GM18526 (cell line): ENCODE data around the gene ZNF827.

Source experiments
- POLR2A ChIP-seq: IDR thresholded peaks from 3 replicates; pipeline ENCODE4 v1.6.1; 2011; ENCODE audit not compliant: insufficient read length; ENCODE audit errors: extremely low read depth

ZNF827 gene

DNA sequence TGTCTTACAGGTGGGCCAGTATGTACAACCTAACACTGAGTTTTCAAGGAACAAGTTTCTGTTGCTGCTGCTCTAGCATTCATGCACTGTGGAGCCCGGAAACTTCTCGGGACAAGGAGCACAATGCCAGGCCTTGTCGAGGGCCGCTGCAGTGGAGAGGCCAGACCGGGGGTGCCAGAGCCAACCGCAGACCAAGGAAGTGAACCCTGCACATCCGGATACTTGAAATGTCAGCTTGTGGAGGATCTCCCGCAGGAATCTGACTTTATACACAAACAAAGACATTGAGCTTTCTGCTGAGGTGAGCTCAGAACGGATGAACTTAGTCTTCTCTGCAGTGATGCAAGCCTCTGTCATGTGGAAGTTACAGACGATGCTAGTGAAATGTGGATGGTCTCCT, 99.5 kb downstream of the ZNF827 start:
- TF ChIP-seq POLR2A: no peak

DNA sequence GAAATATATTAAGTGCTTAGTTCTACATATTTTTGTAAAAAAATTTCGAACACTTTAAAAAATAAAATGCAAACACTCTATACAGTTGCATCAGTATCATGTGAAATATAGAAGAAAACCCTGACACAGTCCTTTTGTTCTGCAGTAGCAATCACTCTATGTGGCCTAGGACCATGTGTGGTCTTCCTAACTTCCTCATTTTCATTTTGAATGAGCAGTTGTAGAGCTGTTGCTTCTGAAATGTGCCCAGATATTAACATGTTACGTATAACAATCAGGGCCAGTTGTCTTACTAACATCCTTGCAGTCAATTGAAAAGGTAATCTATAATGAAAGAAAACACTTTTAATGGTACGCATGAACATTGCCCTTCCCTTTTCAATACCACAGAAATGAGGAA, 107.9 kb downstream of the ZNF827 start:
- no peak for TF ChIP-seq POLR2A

DNA sequence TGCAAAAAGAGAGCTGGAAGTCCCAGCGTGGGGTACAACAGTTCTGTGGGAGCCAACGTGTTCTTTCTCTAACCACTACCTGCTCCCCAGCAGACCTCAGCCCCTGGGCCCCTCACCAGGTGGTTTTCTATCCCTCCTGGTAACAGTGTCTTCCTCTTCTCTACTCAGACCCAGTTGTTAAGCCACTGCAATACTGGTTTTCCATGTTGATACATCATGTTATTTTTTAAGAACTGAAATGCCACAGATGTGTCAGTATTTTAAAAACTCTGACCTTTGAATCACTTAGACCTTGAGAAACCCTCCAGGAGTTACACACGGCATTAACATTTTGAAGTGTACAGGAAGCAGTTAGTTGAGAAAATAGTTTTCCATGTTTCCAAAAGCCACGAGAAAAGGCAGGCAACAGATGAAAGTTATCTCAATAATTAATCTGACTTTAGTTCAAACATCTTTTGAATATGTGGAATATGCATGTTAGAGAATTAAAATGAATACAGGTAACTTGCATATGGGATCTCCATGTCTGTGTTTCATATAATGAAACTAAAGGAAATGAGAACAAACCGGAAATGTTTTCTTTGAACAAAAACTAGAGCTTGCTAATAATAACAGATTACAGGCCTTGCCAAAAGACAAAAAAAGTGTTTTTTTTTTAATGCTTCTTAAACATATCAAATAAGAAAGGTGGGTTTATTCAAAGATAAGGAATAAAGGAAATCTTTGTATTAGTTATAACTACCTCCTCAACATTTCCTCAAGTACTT, 108.8 kb downstream of the ZNF827 start:
- TF ChIP-seq POLR2A: no peak

DNA sequence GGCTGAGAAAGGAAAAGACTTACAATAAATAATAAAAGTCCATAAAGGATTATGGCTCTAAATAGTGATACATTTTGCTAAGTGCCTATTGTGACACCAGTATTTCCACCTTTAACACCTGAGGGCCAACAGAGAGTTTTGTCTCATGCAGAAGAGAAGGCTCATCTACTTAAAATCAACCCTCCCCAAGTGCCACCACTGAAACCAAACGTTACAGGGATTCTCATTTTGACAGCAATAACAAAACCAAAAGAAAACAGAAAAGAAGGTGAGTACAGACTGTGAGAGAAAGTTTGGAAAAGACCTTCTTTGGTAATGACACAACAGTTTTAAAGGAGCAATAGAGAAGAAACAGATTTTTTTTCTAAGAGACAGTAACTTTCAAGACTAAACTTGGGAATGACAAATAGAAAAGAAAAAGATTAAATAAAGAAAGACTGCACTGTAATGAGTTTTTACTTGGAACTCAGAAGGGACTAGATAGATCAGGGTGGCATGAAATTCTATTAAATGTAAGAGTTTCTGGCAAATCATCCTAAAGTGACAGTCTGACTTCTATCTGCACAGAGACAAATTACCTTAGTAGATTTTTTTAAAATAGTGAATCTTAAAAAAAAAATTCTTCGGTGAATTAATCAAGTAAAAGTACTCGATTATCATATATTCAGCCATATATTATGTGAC, 109.7 kb downstream of the ZNF827 start:
- no peak for TF ChIP-seq POLR2A

DNA sequence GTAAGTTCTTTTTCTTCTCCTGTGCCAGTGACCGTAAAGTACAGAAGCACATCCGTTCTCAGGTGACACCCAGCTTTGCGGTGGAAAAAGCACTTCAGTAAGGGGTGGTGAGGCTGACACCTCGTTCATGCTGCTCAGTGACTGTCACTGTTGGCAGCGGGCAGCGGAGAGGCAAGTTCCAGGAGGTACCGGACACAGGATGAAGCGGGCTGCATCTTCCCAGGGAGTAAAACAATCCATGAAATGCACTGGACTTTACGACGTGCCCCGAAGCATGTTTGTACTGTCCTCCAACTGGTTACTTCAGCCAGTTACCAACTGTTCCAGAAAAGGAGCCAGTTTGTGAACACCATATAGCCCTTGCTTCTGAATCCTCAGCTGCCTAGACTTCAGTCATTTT, 110.7 kb downstream of the ZNF827 start:
- no peak for TF ChIP-seq POLR2A

DNA sequence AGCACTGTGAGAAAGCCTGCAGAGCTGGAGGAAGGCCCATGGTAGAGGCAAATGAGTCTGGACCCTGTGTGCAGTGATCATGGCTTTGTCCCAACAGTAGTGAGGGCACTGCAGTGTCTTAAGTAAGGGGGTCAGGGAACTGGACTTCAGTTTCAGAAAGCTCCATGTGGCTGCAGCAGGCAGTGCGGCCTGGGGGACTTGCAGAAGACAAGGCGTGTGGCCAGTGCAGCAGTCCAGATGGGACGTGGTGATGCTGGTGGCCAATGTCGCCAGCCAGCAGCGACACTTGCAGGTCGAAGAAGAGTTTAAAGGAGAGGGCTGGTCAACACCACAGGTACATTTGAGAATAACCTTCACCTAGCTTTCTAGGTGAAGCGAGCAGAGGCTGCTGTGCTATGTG, 113.4 kb downstream of the ZNF827 start:
- no peak for TF ChIP-seq POLR2A

DNA sequence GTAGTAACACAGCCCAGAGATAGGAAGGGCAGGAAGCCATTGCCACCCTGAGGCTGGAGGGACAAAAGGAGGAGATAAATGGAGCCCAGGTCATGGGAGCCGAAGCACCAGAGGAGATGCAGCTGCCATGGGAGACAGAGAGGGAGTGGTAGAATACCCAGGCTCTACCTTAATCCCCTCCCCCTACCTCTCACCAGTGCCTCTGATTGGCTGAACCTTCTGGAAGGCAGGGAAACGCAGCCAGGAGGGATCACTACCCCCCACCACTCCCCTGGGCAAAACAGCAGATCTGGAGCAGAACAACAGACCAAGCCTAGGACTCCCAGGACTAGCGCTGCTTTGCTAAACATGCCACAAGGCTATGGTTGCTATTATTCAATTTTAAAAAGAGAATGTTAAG, 114.2 kb downstream of the ZNF827 start:
- TF ChIP-seq POLR2A: no peak

DNA sequence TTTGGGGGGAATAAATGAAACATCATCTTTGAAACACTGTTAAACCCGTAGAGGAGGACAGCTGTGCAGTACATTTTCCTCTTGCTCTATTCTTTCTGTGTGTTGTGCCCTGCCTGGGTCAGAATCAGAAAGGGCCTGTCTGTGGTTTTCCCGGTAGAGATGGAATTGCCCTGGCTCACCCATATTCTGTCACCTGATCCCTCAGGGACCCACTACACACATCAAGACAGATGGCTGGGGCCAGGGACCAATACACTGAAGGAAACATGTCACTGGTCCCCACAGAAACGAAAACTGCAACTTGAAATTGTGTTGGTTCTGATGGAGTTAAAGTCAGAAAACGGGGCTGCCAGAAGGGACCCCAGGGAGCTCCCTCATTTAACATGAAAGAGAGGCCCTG, 114.9 kb downstream of the ZNF827 start:
- no peak for TF ChIP-seq POLR2A

DNA sequence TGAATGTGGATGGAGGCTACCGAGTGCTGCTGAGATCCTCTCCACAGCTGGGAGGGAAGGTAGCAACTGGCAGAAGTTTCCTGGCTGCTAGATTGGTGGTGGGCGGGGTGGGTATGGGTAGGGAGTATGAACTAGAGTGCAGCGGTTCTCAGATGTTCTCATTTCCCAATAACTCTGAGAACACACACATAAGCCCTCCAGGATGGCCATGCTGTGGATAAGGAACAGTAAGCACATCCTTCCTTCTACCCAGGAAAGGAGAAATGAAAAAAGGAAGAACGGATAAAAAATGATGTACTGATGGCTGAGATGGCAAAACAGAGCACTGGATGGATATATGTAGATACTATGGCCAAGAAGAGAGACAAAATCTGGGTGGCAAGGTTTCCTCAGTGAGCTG, 116.0 kb downstream of the ZNF827 start:
- TF ChIP-seq POLR2A: no peak

DNA sequence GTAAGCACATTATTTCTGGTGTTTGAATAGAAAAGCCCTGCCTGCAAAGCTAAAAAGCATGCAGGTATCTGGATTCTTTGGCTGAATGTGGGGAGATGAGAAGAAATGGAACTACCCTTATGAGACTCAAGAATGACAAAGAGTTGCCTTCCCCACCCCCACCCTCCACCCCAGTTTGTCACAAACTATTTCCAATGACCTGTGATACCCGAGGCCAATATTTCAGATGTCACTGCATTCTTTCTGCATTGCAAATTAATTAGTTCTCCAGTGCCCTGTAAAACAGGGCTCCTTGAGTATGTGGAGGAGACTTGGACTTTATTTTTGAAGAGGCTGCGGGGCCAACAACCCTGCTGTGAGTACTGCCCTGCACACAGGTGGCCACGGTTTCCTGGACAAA, 116.4 kb downstream of the ZNF827 start:
- TF ChIP-seq POLR2A: no peak

DNA sequence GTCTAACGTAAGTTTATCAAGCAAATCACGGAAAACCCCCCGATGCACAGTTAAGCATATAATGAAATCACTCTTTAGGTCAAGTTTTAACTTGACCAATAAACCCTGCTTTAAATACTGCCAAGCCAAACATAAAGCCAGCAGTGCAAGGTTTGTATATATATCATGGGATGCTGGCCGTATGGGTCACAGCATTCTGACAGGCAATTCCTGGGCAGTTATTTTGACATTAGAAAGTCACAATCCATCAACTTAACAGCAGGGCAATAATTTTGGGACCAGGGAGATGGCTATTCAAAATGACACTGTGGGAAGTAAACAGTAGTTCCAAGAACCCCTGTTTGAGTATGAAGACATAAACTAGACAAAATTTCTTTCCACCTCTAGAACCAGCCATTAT, 116.9 kb downstream of the ZNF827 start:
- TF ChIP-seq POLR2A: no peak

DNA sequence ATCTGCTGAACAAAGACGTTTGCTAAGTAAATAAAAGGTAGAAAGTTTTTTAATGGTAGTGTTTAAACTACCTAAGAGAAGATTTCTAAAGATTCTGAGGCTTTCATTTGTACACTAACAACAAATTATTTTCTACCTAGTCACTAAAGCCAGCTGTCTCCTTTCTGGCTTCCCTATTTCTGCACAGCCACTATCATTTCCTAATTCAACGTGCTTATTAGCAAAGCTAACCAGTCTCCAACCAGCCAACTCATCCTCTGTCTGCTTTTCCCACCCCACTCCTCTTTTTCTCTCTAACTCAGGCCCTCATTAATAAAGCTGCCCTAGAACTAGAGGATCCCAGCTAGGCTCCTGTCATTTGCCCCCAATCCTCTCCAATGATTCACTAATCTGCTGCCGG, 118.2 kb downstream of the ZNF827 start:
- TF ChIP-seq POLR2A: no peak

DNA sequence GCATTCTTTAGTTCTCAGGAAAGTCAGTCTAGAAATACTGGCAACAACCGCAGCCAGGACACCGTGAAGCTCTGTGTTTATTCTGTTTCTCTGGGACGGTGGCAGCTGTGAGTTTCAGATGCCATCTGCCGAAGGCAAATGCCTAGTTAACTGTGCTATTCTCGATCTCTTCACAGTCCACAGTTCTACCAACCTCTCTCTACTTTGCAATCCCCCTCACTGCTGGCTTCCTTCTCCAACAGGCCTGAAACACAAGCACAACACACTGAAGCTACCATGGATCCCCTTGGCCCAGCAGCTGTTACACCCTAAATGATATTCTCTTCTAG, 118.8 kb downstream of the ZNF827 start:
- TF ChIP-seq POLR2A: no peak

DNA sequence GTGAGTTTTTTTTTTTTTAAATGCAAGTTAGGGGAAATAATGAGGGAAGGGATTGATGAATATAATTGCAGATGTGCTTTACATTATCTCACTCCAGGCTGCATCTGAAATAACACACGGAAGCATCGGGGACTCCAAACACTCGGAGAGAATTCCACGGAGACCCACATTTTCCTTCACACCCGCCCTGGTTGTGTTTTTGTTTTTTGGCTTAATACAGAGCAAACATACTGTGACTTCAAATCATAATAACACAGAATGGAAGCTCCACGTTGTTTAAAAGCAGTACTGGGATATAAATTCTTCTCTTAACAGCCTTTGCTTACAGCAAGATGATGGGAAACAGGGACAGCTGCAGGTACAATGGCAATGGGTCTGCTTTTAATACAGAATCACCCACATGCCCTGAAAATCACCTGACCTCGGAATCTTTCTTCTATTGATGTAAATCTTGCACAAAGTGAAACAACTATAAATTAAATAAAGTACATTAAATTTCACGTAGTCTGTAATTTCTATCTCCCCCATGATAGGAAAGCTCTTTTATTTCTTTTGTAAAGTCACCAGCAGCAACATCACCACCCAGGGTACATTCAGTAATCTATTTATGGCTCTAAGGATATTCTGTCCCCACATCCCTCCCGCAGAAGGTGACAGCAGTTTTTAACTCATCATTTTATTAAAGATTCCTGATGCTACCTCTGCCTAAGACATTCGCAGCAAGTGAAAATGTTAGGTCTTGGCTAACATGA, 119.3 kb downstream of the ZNF827 start:
- no peak for TF ChIP-seq POLR2A

DNA sequence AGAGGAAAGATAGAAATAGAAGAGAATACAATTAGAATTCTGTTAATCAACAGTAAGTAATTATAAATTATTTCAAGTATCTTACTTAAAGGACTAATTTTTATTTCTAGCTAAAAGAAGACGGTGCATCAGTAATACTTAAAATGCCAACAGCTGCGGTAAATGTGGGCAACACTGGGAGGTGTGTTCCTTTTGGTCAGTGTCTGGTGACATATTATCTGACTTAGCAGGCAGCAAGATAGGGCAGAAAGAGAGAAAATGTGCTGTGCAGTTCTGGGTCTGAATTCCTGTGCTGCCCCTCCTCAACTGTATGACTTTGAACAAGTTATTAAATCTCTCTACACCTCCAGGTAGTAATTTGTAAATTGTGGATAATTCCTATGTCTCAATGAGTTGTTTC, 120.6 kb downstream of the ZNF827 start:
- no peak for TF ChIP-seq POLR2A

DNA sequence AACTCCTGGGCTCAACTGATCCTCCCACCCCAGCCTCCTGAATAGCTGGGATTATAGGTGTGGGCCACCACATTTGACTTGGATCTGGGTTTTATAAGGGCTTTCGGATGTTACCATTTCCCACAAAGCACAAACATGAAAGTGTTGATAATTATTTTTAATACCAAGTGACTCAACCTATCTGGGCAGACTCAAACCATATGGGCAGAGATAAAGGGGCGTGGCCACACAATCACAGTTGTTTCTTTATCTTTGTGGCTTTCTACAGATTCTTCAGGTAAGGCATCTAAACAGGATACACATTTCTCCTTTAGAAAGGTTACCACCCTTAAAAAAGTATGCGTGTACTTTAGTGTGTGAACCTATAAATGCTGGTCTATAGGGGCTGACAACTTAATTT, 122.5 kb downstream of the ZNF827 start:
- TF ChIP-seq POLR2A: no peak

DNA sequence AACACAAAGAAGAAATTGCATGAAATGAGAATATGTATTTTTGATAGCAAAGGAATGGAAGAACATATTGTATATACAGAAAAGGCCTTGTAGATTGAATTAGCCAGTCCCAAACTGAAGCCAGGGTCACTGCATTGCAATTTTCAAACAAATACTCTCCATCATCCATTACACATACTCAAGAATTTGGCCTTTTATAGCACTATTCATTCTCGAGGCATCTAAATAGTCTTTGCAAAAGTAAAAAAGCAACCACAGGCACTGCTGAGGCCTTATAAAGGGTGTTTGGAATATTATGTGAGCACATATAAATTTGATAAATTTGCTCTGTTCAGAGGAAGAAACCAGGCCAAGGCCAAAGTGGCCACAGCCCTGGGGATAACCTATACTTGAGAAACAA, 123.0 kb downstream of the ZNF827 start:
- TF ChIP-seq POLR2A: no peak

DNA sequence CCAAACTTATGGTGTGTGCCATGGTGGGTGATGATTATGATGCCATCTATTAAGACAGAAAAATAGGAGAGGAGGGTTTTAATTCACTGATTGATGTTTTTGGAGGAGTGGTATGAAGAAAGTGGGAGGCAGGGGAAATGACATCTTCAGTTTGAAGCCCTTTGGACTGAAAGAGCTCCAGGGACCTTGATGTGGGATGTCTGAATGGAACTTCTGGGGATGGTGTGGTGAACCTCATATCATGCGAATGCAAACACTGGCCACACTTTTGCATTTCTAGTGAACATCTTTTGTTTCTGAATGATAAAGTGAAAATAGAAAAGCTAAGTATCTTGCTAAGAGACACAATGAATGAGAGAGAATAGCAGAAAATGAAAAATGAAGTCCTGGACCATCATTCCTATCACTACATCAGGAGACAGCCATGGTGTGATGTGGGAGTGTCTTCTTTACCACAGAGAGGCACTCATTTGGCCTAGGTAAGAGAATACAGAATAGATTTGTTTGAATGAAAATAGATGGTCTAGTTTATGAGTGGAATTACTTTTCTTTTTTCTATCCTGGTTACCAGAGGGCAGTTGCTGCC, 123.5 kb downstream of the ZNF827 start:
- TF ChIP-seq POLR2A: no peak
